Ishikawa (cell line): ENCODE measurements around the gene CER1.

Source experiments
- EGR1 ChIP-seq: IDR thresholded peaks from 2 replicates; pipeline ENCODE4 v1.6.1; 2012
- EP300 ChIP-seq: IDR thresholded peaks from 2 replicates; pipeline ENCODE4 v1.6.1; 2012; ENCODE audit warnings: borderline replicate concordance
- FOXM1 ChIP-seq: IDR thresholded peaks from 2 replicates; pipeline ENCODE4 v1.6.1; 2012; ENCODE audit warnings: low read depth, borderline replicate concordance
- RAD21 ChIP-seq: IDR thresholded peaks from 2 replicates; pipeline ENCODE4 v1.6.1; 2012; ENCODE audit warnings: low read depth
- TEAD4 ChIP-seq: IDR thresholded peaks from 2 replicates; pipeline ENCODE4 v1.6.1; 2012
- YY1 ChIP-seq: IDR thresholded peaks from 2 replicates; pipeline ENCODE4 v1.6.1; 2012; ENCODE audit warnings: low read depth
- ZBTB7A ChIP-seq: IDR thresholded peaks from 2 replicates; pipeline ENCODE4 v1.6.1; 2012; ENCODE audit warnings: low read depth
- TF ChIP-seq, protein P1 (sequence below): IDR thresholded peaks from 2 replicates; pipeline ENCODE4 v1.6.1; 2012; ENCODE audit warnings: low read depth, mild to moderate bottlenecking
- TF ChIP-seq, protein P2 (sequence below): IDR thresholded peaks from 2 replicates; pipeline ENCODE4 v1.6.1; 2012

DNA sequence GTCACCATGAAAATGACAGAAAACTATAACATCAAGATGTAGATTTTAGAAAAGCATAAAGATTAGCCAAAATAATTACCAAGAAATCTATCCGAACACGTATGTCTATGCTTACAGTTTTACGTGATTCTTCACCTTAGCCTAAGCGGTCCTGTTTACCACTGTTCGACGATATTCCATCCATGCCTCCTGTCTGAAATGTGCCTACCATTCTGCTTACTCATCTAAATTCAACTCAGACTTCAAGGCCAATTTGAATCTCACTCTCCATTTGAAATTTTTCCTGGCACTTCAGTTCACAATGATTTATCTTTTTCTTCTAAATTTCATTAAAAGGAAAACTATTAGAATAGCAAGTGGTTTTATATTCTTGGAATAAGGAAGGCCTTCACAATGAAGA is 44.7 kb downstream of the CER1 start:
- TF ChIP-seq EGR1 (no peak), TEAD4 (no peak), YY1 (no peak), FOXM1 (no peak), ZBTB7A (no peak), EP300 (no peak), RAD21 (no peak)
- TF ChIP-seq, protein P1, sequence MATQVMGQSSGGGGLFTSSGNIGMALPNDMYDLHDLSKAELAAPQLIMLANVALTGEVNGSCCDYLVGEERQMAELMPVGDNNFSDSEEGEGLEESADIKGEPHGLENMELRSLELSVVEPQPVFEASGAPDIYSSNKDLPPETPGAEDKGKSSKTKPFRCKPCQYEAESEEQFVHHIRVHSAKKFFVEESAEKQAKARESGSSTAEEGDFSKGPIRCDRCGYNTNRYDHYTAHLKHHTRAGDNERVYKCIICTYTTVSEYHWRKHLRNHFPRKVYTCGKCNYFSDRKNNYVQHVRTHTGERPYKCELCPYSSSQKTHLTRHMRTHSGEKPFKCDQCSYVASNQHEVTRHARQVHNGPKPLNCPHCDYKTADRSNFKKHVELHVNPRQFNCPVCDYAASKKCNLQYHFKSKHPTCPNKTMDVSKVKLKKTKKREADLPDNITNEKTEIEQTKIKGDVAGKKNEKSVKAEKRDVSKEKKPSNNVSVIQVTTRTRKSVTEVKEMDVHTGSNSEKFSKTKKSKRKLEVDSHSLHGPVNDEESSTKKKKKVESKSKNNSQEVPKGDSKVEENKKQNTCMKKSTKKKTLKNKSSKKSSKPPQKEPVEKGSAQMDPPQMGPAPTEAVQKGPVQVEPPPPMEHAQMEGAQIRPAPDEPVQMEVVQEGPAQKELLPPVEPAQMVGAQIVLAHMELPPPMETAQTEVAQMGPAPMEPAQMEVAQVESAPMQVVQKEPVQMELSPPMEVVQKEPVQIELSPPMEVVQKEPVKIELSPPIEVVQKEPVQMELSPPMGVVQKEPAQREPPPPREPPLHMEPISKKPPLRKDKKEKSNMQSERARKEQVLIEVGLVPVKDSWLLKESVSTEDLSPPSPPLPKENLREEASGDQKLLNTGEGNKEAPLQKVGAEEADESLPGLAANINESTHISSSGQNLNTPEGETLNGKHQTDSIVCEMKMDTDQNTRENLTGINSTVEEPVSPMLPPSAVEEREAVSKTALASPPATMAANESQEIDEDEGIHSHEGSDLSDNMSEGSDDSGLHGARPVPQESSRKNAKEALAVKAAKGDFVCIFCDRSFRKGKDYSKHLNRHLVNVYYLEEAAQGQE = no peak
- TF ChIP-seq, protein P2, sequence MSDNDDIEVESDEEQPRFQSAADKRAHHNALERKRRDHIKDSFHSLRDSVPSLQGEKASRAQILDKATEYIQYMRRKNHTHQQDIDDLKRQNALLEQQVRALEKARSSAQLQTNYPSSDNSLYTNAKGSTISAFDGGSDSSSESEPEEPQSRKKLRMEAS = no peak
